Measurements from ENCODE around the gene VPS13A.

The VPS13A gene

GRCh38 chr9:77218612-77219011, 41.3 kb downstream of the VPS13A start:
- Histone ChIP-seq H3K36me3 (replicated peaks) (no peaks in the 10 kb centered on the region), H3K4me3 (ENCODE audit: low read depth, low read length) (no peak overlapping the region), H3K27me3 (replicated peaks) (no peaks in the 10 kb centered on the region), H3K27ac (no peak overlapping the region)
- in situ Hi-C loops (cut with HindIII; ENCODE audit: low pct_ligation_motif_present, low sequenced_read_pairs) = no loop called here
- TF ChIP-seq, protein P1, sequence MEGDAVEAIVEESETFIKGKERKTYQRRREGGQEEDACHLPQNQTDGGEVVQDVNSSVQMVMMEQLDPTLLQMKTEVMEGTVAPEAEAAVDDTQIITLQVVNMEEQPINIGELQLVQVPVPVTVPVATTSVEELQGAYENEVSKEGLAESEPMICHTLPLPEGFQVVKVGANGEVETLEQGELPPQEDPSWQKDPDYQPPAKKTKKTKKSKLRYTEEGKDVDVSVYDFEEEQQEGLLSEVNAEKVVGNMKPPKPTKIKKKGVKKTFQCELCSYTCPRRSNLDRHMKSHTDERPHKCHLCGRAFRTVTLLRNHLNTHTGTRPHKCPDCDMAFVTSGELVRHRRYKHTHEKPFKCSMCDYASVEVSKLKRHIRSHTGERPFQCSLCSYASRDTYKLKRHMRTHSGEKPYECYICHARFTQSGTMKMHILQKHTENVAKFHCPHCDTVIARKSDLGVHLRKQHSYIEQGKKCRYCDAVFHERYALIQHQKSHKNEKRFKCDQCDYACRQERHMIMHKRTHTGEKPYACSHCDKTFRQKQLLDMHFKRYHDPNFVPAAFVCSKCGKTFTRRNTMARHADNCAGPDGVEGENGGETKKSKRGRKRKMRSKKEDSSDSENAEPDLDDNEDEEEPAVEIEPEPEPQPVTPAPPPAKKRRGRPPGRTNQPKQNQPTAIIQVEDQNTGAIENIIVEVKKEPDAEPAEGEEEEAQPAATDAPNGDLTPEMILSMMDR (IDR thresholded peaks at IDR 0.05; ENCODE audit: low read depth, low read length, missing control alignments) = no peak
- DNase-seq = peak; percentile 17

DNA sequence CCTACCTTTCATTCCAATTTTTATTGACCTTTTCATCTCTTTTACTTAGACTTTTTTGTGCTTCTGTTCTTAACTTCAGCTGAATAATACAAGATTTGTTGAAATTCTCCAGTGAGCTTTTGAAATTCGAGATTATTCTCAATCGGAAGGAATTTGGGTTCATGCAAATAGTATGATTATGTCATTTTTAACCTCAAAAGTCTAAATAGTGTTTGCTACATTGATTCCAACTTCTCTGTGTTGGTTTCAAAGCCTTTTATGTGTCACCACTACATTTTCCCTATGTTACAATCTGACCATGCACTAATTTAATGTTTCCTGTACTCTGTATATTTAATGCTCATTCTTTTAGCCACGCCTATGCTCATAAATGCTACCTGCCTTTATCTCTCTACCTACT, 44.1 kb downstream of the VPS13A start:
- no peaks in the 10 kb centered on the region for H3K36me3 ChIP-seq (replicated peaks)
- in situ Hi-C loops (cut with HindIII; ENCODE audit: low pct_ligation_motif_present, low sequenced_read_pairs) = no loop called here
- no peak overlapping the region for H3K27ac ChIP-seq
- no peaks in the 10 kb centered on the region for H3K27me3 ChIP-seq (replicated peaks)
- TF ChIP-seq, protein P1 (IDR thresholded peaks at IDR 0.05; ENCODE audit: low read depth, low read length, missing control alignments) = no peak
- H3K4me3 ChIP-seq (ENCODE audit: low read depth, low read length) = no peak overlapping the region
- DNase-seq = no peak

GRCh38 chr9:77224746-77225312, 47.5 kb downstream of the VPS13A start:
- no peak overlapping the region for H3K27ac ChIP-seq
- peaks cover 2% of the 10 kb centered on the region for H3K36me3 ChIP-seq (replicated peaks)
- in situ Hi-C loops (cut with HindIII; ENCODE audit: low pct_ligation_motif_present, low sequenced_read_pairs) = no loop called here
- H3K27me3 ChIP-seq (replicated peaks) = no peaks in the 10 kb centered on the region
- no peak overlapping the region for H3K4me3 ChIP-seq (ENCODE audit: low read depth, low read length)
- TF ChIP-seq, protein P1 (IDR thresholded peaks at IDR 0.05; ENCODE audit: low read depth, low read length, missing control alignments) = no peak
- DNase-seq = peak; percentile 31

DNA sequence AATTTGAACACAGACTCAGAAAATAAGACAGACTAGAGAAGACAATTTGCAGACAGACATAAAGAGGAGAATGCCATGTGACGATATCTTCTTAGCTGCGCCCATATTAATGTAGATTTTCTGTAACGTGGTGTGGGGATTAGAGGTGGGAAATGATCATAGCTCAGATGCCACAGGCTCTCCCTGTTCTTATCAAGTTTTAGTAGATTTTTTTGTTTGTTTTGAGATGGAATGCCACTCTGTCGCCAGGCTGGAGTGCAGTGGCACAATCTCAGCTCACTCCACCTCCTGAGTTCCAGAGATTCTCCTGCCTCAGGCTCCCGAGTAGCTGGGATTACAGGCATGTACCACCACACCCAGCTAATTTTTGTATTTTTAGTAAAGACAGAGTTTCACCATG, 59.4 kb downstream of the VPS13A start:
- H3K36me3 ChIP-seq (replicated peaks) = no peaks in the 10 kb centered on the region
- TF ChIP-seq, protein P1 (IDR thresholded peaks at IDR 0.05; ENCODE audit: low read depth, low read length, missing control alignments) = no peak
- no peak for DNase-seq
- H3K27me3 ChIP-seq (replicated peaks) = no peaks in the 10 kb centered on the region
- no peak overlapping the region for H3K27ac ChIP-seq
- in situ Hi-C loops (cut with HindIII; ENCODE audit: low pct_ligation_motif_present, low sequenced_read_pairs) = no loop called here
- H3K4me3 ChIP-seq (ENCODE audit: low read depth, low read length) = no peak overlapping the region

DNA sequence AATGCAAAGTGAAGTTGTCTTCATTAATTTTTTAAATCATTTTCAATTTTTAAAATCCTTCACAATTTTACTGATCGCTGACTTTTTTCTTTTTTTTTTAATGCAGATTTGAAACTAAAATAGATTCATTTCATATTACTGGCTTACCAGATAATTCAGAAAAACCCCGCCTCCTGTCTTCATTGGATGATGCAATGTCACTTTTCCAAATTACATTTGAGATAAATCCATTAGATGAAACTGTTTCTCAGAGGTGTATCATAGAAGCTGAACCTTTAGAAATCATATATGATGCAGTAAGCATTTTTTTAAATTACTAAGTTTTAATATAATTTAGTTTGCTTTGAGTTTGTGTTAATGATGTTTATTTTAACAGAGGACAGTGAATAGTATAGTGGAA, 60.6 kb downstream of the VPS13A start:
- no peak overlapping the region for H3K4me3 ChIP-seq (ENCODE audit: low read depth, low read length)
- no peaks in the 10 kb centered on the region for H3K36me3 ChIP-seq (replicated peaks)
- no peak overlapping the region for H3K27ac ChIP-seq
- in situ Hi-C loops (cut with HindIII; ENCODE audit: low pct_ligation_motif_present, low sequenced_read_pairs) = no loop called here
- DNase-seq = no peak
- TF ChIP-seq, protein P1 (IDR thresholded peaks at IDR 0.05; ENCODE audit: low read depth, low read length, missing control alignments) = no peak
- no peaks in the 10 kb centered on the region for H3K27me3 ChIP-seq (replicated peaks)

DNA sequence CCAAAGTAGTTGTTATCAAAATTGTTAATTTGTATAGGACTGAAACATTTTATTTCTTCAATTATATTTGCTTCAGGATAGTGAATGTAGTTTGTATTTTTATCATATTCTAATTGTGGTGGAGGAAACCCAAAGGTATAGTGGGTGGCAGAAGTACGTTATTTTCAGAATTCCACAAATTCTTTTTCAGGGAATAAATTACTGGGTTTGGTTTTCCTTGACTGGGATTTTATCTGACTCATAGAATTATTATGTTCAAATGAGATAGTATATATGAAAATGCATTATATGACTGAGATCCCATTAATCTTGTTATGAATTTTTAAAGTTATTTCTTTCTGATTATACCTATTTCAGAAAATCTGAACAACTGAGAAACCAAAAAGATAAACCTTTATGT, 73.7 kb downstream of the VPS13A start:
- no peak overlapping the region for H3K4me3 ChIP-seq (ENCODE audit: low read depth, low read length)
- H3K27me3 ChIP-seq (replicated peaks) = no peaks in the 10 kb centered on the region
- TF ChIP-seq, protein P1 (IDR thresholded peaks at IDR 0.05; ENCODE audit: low read depth, low read length, missing control alignments) = no peak
- H3K27ac ChIP-seq = no peak overlapping the region
- H3K36me3 ChIP-seq (replicated peaks) = no peaks in the 10 kb centered on the region
- in situ Hi-C loops (cut with HindIII; ENCODE audit: low pct_ligation_motif_present, low sequenced_read_pairs) = no loop called here
- no peak for DNase-seq

Measured in brain microvascular endothelial cell (primary cell).